ENCODE measurements around the gene PIM2.
A peak's percentile ranks its signal among the peaks of the same experiment; 100 is the strongest.
"Not testable (repeated sequence)": the region's sequence is repeated elsewhere in the genome, so short reads cannot be mapped to it uniquely, and the experiment has no call there.

The PIM2 gene

DNA sequence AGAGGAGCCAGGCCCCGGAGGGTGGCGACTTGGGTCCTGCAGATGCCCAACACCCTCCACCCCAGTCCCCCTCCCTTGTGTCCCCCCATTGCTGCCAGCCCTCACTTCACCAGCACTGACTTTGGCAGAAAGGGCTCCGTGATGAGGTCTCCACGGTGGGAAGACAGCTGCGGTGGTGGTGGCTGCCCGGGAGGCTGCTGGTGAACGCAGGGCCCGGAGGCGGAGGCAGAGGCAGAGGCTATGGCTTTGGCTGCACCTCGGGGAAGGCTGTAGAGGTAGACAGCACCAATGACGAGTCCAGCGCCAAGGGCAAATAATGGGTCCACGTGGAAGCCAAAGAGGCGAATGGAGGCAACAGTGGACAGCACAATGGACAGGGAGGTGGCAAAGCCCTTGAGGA lies 14.2 kb downstream of the PIM2 start:
- no peak for DNase-seq

DNA sequence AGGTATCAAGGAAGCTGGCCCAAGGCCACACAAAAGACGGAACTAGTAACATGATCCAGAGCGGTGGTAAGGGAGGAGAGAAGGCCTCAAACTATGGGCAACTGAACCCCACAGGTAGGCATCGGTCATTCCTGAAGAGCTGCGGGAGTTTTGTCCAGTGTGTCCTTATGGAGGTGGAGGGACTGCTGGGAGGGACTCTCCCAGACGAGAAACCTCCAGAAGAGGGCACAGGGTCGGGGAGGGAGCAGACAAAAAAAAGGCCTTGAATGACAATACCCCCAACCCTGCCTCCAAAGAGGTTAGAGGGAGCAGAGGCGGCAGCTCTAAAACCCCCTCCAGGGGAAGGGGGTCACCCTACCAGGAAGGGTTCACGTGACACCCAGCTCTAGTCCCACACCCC lies 14.6 kb downstream of the PIM2 start:
- DNase-seq: no peak

DNA sequence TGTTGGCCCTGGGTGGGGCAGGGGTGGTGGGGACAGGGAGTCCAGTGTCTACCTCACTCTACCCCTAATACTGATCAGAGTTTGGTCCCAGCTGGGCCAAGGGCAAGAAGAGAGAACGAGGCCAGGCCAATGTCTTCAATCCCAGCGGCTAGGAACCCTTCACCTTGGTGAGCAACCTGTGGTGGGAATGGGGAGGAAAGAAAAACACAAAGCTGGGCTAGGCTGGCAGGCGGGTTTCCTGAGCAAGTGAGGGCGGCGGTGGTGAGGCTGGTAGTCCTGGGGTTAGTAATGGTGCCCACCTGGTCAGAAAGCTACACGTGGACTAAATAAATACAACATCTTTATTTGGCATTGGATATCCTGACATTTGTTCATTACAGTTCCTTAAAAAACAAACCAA lies 15.5 kb downstream of the PIM2 start:
- DNase-seq: no peak

DNA sequence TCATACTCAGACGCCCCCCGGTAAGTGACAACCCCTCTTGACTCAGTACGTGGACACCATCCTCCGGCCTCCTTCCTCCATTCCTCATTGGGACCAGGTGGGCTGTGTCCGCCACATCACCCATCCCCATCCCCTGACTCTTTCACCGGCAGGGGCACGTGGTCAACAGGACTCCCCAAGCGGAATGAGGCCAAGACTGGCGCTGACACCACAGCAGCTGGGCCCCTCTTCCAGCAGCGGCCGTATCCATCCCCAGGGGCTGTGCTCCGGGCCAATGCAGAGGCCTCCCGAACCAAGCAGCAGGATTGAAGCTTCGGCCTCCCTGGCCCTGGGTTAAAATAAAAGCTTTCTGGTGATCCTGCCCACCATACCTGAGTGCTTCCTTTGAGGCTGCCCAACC lies 16.0 kb downstream of the PIM2 start:
- DNase-seq: no peak

DNA sequence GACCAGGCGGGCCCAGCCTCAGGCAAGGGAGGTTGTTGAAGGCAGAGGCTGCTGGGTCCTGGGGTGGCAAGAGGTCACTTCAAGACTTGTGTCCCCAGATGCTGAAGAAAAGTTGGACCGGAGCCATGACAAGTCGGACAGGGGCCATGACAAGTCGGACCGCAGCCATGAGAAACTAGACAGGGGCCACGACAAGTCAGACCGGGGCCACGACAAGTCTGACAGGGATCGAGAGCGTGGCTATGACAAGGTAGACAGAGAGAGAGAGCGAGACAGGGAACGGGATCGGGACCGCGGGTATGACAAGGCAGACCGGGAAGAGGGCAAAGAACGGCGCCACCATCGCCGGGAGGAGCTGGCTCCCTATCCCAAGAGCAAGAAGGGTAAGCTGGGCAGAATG lies 16.7 kb downstream of the PIM2 start:
- no peak for DNase-seq

DNA sequence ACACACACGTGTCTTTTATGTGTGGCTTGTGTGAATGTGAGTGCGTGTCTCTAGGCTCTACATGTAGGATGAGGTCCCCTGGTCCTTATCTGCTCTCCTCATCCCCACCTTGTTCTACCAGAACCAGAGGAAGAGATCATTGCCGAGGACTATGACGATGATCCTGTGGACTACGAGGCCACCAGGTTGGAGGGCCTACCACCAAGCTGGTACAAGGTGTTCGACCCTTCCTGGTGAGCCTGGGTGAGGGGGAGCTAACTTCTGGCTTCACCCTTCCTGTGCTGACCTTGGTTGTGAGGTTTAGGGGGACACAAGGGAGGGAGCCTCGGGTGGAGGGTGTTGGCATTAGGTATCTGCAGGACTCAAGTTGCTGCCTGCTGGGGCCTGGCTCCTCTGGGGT lies 17.8 kb downstream of the PIM2 start:
- no peak for DNase-seq

DNA sequence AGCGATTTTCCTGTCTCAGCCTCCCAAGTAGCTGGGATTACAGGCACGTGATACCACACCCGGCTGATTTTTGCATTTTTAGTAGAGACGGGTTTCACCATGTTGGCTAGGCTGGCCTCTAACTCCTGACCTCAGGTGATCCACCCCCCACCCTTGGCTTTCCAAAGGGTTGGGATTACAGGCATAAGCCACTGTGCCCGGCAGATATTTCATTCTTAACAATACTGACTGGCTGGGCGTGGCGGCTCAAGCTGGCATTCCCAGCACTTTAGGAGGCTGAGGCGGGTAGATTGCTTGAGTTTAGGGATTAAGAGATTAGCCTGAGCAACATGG lies 19.8 kb downstream of the PIM2 start:
- DNase-seq: no peak

DNA sequence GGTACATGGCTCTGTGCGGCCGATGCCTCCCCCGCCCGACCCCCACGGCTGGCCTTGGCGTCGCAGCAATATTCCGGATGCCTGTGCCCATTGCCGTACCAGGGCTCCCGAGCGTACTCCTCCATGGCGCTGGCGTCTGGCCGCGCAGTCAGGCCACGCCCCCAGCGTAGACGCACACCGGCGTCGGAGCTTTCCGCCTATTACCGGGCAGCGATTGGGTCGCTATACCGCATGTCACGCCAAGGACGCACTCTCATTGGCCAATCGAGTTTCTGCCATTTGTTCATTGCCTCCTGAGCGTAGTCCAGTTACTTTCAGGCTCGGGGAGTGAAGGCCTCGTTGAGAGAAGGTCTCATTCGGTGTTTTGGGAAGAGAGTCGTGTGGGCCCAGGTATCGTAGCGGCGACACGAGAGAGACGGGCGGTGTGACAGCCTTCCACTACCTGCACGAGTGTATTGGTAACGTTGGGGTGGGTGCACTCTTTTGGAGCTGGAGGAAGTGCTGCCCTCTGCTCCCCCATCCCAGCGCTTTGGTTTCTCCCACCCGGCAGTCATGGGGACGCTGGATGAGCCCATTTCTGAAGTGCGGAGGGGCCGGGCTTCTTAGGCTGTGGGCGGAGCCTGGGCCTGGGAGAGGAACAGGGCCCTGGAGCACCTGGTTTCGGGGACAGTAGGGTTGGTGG lies 21.1 kb downstream of the PIM2 start, which contains the start of the genes PQBP1 and TIMM17B:
Gene PQBP1 (plus strand): TSS at position 306 of the 682 bp plus-strand sequence. CDS start 580 bp downstream, outside the sequence.
Gene TIMM17B (minus strand): TSS at position 144 of the 682 bp plus-strand sequence. CDS start 19 bp downstream, at position 125.
- peak; percentile 77 for DNase-seq

DNA sequence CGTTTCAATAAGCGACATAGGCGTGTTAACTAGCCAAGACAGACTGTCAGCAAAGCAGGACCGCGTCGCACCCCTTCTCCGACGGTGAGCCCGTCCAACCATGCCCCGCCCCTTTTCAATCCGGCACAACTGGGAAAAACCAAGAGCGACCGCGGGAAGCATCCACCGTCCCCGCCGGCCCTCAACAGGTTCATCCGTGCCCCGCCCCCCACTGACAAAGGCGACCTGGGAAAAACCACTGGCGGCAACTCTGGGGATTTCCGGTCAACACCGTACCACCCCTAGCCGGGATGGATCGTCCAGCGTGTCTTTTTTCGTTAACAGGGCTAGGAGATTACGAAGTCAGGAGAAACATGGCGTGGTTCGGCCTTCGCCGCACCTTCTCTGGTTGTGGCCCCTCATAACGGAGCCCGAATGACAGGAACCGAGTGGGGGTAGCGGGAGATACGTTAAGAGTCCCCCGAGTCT lies 21.6 kb downstream of the PIM2 start:
- peak; percentile 55 for DNase-seq

DNA sequence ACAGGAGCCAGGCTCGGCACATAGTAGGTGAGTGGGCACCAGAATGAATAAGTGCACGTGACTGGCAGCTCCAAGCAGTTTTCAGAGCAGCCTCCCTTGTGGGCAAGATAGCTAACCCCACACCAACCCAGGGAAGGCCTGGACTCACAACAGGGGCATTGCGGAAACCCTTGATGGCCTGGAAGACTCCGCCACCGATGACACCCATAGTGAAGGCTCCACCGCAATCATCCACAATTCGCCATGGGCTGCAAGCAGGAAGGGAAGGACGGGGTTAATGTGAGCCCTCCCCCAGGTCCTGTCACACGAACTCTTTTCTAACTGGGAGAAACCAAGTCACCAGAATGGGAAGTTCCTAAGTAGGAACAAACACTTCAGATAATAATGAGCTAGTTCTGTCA lies 22.2 kb downstream of the PIM2 start:
- no peak for DNase-seq

DNA sequence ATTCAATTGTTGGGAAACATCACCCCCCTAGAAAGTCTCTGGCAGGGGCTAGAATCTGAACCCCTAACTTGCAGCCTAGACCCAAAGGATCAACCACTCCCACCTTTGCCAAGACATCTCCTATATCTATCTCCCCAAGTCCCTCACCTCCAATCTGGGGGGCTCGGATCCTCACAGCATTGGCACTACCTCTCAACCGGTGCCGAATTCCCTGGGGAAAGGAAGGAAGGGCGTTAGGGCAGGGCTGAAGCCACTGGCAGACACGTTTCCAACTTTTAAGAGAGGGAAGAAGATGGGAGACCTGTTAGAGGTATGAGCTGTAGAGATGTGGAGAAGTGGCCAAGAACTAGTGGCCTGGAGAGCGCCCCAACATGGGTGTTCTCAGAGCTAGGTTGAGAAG lies 23.9 kb downstream of the PIM2 start:
- no peak for DNase-seq

DNA sequence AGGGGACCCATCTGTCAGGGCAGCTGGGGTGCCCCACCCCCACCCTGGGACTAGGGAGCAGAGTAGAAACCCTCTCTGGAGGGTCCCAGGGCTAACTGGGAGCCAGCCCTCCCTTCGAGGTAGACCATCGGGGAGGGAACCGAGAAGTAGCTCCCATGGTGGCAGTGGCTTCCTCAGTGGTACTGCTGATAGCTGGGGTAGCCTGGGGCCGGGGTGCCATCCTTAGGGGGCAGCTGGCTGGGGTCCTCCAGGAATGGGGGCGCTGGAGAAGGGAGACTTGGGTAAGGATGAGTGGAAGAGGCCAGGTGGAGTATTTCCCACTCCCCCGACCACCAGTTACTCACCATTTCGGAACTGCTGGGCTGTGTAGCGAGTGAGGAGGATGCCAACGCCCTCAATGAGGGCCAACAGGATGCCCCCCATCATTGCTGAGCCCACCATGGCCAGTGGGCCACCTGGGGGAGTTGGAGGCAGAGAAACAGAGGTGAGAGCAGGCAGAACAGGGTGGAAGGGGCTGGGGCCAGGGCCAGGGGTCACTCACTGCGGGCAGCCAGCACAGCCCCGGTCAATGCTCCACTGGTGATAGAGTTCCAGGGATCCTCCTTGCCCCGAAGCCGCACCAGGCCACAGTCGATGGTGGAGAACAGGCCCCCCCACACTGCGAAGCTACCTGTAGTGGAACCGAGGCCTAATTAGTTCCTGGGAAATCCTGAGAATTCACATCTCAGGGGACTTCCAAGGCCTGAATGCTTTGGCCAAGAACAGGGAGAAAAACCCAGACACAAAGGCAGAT lies 25.1 kb downstream of the PIM2 start:
- DNase-seq: no peak

DNA sequence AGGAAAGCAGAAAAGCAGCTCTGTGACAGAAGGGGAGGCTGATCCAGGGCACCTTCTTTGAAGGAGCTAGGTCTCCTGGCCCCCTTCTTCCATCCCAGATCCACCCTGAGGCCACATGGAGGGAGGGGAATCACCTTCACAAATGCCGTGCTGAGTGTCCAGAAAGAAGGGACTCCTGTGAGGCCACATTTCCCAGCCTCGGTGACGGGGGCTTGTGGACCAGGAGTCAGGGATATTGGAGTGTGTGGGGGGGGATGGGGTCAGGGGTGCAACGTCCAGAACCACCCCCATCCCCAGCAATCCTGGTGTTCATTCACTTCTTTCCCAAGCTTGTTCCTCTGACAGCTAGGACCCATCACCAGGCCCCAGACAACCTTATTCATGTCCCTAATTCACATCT lies 25.9 kb downstream of the PIM2 start:
- DNase-seq: no peak

DNA sequence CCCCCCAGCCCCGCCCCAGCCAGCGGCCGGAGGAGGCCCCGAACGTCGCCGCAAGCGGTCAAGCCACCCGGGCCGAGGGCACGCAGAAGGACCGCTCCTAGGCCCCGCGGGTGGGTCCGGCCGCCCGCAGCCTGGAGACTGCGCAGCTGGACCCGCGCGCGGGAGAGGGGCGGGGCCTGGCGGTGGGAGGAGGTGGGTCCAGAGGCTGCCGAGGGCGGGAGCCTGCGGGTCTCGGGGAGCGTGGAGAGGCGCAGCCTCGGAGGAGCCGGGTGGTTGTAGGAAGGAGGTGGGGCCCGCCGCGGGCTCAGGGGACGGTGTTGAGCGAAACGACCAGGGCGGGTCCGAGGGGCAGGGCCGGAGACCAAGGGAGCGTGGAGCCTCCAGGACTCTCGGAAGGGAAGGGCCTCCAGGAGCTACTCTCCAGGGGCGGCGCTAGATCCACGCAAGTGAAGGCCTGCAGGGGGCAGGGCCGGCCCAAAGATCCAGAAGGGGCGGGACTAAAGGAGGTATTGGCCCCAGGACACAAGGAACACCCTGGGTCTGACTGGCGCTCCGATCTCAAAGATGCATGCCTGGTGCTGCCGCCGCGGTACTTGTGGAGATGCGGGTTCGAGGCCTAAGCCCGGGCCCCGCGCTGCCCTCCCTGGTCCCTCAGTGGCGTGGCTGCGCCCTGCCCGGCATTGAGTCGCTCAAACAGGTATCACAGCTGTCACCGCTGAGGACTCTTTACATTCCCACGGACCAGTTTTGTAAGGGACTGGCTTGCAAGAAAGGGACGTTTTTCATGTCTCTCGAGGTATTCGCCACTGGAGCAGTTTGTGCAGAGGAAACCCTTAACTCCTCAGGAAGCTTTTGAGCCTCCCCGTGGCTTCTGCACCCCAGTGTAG lies 27.2 kb downstream of the PIM2 start:
- peak; percentile 65 for DNase-seq

DNA sequence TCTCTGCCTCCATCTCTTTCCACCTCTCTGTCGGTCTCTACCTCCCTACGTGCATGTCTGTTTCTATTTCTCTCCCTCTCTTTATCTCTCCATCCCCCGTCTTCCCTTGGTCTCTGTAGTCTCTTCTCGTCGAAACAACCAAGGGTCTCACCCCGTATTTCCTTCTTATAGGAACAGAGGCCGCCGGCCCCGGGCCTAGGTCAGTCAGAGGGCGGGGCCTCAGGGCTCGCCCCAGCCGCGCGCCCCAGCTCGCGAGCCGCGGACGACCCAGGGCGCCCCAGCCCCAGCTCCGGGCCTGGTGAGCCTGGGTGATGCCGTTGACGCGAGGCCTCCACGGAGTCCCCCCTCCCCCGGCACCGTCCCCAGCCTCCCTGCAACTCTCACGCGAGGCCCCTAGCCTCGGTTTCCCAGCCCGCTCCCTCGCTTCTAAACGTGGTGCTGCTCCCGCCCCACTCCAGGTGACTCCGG lies 27.9 kb downstream of the PIM2 start:
- no peak for DNase-seq

DNA sequence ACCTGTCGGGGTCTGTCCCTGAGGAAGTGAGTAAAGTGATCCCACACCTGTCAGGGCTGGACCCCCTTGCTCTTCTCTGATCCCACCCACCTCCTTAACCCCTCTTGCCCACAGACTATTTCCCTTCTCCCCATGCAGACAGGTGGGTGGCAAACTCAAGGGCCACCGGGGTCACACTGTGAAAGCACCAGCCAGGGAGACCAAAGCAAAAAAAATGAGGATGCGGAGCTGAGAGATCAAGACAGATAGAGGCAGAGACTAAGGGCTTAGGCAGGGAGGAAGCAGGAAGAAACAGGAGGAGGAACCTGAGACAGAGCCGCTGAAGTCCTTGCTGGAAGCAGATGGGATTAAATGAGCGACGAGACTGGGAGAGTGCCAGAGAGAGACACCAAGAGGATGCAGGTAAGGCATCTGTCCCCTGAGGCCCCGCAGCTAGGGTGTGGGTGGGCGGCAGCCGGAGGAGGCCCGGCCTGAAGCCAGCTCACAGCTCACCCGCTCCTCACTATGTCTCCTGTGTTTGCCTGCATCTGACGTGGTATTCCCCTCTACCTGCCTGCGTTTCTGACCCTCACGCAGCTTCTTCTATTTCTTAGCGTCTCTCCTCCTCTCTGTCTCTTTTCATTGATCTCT lies 28.4 kb downstream of the PIM2 start:
- DNase-seq: no peak

DNA sequence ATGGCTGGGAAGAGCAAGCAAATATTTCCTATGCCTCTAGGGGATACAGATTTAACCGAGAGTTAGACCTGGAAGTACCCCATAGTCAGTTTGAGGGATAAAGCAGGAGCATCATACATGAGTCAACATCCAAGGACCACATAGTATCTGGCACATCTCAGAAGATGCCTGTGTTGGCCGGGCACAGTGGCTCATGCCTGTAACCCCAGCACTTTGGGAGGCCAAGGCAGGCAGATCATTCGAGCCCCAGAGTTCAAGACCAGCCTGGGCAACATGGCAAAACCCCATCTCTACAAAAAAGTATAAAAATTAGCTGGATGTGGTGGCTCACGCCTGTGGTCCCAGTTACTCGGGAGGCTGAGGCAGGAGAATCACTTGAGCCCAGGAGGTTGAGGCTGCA lies 32.2 kb downstream of the PIM2 start:
- not testable (repeated sequence) for DNase-seq

DNA sequence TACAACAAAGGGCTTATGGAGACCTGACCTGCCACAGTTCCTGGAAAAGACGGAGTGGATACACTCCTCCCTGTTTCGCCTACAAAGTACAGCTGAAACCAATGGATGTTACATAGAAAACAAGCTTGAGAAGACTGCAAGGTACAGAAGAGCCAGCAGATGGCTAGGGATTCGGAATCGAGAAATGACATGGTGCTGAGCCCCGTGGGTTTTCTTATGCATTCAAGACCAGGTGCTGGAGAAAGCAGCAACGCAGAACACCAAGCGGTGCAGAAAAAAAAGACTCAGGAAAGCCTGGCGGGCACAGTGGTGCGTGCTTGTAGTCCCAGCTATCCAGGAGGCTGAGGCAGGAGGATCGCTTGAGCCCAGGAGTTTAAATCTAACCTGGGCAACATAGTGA lies 35.1 kb downstream of the PIM2 start:
- DNase-seq: no peak

DNA sequence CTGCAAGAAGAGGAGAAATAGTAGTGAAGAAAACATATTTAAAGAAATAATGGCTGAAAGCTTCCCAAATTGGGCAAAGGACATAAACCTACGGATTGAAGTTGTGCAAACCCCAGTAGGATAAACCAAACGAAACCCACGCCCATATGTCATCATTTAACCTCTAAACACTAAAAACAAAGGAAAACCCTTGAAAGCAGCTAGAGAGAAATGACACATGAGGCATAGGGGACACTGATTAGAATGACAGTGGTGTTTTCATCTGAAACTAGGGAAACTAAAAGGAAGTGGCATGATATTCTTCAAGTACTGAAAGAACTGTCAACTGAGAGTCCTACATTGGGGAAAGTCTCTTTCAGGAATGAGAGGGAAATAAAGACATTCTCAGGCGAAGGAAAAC lies 41.9 kb downstream of the PIM2 start:
- DNase-seq: not testable (repeated sequence)

DNA sequence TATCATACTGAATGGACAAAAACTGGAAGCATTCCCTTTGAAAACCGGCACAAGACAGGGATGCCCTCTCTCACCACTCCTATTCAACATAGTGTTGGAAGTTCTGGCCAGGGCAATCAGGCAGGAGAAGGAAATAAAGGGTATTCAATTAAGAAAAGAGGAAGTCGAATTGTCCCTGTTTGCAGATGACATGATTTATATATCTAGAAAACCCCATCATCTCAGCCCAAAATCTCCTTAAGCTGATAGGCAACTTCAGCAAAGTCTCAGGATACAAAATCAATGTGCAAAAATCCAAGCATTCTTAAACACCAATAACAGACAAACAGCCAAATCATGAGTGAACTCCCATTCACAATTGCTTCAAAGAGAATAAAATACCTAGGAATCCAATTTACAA lies 46.8 kb downstream of the PIM2 start:
- DNase-seq: not testable (repeated sequence)

DNA sequence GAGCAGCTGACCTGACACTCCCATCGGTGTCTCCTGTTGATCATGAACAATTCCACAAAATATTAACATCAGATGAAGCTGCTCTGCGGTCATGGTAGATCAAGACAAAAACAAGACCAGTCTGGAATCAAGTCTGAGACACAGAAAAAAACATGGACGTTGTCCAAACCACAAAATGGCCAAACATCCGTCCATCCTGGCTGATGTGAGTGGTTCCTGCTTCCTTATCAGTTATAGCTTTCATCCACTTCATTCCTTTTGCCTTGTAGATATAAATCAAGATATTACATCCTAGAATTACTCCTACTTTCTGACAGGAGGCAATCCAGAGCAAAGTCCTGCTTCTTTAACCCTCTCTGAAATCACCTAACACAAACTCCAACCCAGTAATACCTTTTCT lies 54.6 kb downstream of the PIM2 start:
- DNase-seq: no peak
